ENCODE data around the gene DMC1. TPM values are rescaled to one million over a fixed set of nuclear protein-coding genes. Genes with fewer than 3 reads are reported as not detected.

Gene DMC1
- total RNA-seq, 2 donors from 2014 or later: 4.2 to 6.8 TPM

DNA sequence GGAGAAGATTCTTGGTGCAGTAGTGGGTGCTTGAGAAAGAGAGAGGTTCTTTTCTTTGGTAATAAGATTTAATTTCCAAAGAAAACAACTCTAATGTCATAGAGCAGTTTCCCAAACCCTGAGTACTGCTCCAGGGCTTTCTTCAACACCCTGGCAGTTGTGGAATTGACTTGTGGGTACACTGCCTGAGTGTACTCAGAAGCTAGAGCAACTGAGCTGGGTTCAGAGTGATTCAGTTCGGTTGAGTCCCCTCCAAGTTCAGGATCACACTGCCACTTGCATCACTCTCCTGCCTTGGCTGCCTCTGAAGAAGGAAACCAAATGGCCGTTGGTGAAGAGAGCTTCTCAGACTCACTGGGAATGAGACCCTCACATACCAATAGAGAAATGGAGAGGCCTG lies 5.3 kb downstream of the DMC1 start:
- Mint-ChIP-seq H3K9me3 (no peaks in the 10 kb centered on the region), H3K4me1 (peaks cover 10% of the 10 kb centered on the region), H3K36me3 (ENCODE audit: low read depth) (no peaks in the 10 kb centered on the region), H3K4me3 (no peak overlapping the region), H3K27ac (no peak overlapping the region), H3K27me3 (ENCODE audit: insufficient read depth) (no peaks in the 10 kb centered on the region)
- Histone ChIP-seq H3K4me3 (ENCODE audit: low read length) (no peak overlapping the region), H3K9ac (ENCODE audit: extremely low read depth, low read length, poor library complexity, severe bottlenecking) (no peak overlapping the region), H3K9me3 (ENCODE audit: control insufficient read depth, low read length) (no peaks in the 10 kb centered on the region), H3K27me3 (ENCODE audit: control insufficient read depth, insufficient read depth, low read length, poor library complexity, severe bottlenecking) (no peaks in the 10 kb centered on the region), H3K4me1 (ENCODE audit: control insufficient read depth, insufficient read depth, low read length) (no peaks in the 10 kb centered on the region), H3K27ac (ENCODE audit: low read depth, low read length) (no peak overlapping the region), H3K36me3 (ENCODE audit: control insufficient read depth, insufficient read depth, low read length) (no peaks in the 10 kb centered on the region)
- WGBS, 2 experiments (ENCODE audit: insufficient coverage in 1 of 2, insufficient read length in 1 of 2): 90 to 91% methylated on average over 1 to 2 of the region's 2 CpGs
- DNase-seq: no peak
- TF ChIP-seq, protein P1, sequence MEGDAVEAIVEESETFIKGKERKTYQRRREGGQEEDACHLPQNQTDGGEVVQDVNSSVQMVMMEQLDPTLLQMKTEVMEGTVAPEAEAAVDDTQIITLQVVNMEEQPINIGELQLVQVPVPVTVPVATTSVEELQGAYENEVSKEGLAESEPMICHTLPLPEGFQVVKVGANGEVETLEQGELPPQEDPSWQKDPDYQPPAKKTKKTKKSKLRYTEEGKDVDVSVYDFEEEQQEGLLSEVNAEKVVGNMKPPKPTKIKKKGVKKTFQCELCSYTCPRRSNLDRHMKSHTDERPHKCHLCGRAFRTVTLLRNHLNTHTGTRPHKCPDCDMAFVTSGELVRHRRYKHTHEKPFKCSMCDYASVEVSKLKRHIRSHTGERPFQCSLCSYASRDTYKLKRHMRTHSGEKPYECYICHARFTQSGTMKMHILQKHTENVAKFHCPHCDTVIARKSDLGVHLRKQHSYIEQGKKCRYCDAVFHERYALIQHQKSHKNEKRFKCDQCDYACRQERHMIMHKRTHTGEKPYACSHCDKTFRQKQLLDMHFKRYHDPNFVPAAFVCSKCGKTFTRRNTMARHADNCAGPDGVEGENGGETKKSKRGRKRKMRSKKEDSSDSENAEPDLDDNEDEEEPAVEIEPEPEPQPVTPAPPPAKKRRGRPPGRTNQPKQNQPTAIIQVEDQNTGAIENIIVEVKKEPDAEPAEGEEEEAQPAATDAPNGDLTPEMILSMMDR (conservative IDR thresholded peaks at IDR 0.05): no peak

- Mint-ChIP-seq H3K36me3 (ENCODE audit: low read depth) (no peaks in the 10 kb centered on the region), H3K4me1 (no peaks in the 10 kb centered on the region), H3K9me3 (no peaks in the 10 kb centered on the region), H3K27ac (no peak overlapping the region), H3K27me3 (ENCODE audit: insufficient read depth) (no peaks in the 10 kb centered on the region), H3K4me3 (no peak overlapping the region)
- no peak overlapping the region for H3K9ac ChIP-seq (ENCODE audit: extremely low read depth, low read length, poor library complexity, severe bottlenecking)
- no peaks in the 10 kb centered on the region for H3K27me3 ChIP-seq (ENCODE audit: control insufficient read depth, insufficient read depth, low read length, poor library complexity, severe bottlenecking)
- no peak for DNase-seq
- TF ChIP-seq, protein P1 (conservative IDR thresholded peaks at IDR 0.05): no peak
- no peak overlapping the region for H3K27ac ChIP-seq (ENCODE audit: low read depth, low read length)
- no peak overlapping the region for H3K4me3 ChIP-seq (ENCODE audit: low read length)
- H3K36me3 ChIP-seq (ENCODE audit: control insufficient read depth, insufficient read depth, low read length): no peaks in the 10 kb centered on the region
- WGBS, 2 experiments (ENCODE audit: insufficient coverage in 1 of 2, insufficient read length in 1 of 2): 77 to 83% methylated on average over 1 of the region's 3 CpGs
- no peaks in the 10 kb centered on the region for H3K9me3 ChIP-seq (ENCODE audit: control insufficient read depth, low read length)
- no peaks in the 10 kb centered on the region for H3K4me1 ChIP-seq (ENCODE audit: control insufficient read depth, insufficient read depth, low read length)
These were observed 15.7 kb downstream of the DMC1 start for GRCh38 chr22:38554281-38554680.

GRCh38 chr22:38549101-38549894 lies 20.7 kb downstream of the DMC1 start:
- Mint-ChIP-seq H3K27ac (no peak overlapping the region), H3K9me3 (peaks cover 2% of the 10 kb centered on the region), H3K36me3 (ENCODE audit: low read depth) (peaks cover 3% of the 10 kb centered on the region), H3K4me1 (peaks cover 3% of the 10 kb centered on the region), H3K4me3 (no peak overlapping the region), H3K27me3 (ENCODE audit: insufficient read depth) (no peaks in the 10 kb centered on the region)
- no peak overlapping the region for H3K4me3 ChIP-seq (ENCODE audit: low read length)
- no peaks in the 10 kb centered on the region for H3K4me1 ChIP-seq (ENCODE audit: control insufficient read depth, insufficient read depth, low read length)
- TF ChIP-seq, protein P1 (conservative IDR thresholded peaks at IDR 0.05): no peak
- DNase-seq: no peak
- H3K9me3 ChIP-seq (ENCODE audit: control insufficient read depth, low read length): peaks cover 3% of the 10 kb centered on the region
- WGBS, 2 experiments (ENCODE audit: insufficient coverage in 1 of 2, insufficient read length in 1 of 2): 89 to 93% methylated on average over 3 to 6 of the region's 7 CpGs
- H3K36me3 ChIP-seq (ENCODE audit: control insufficient read depth, insufficient read depth, low read length): no peaks in the 10 kb centered on the region
- H3K27me3 ChIP-seq (ENCODE audit: control insufficient read depth, insufficient read depth, low read length, poor library complexity, severe bottlenecking): no peaks in the 10 kb centered on the region
- no peak overlapping the region for H3K27ac ChIP-seq (ENCODE audit: low read depth, low read length)
- no peak overlapping the region for H3K9ac ChIP-seq (ENCODE audit: extremely low read depth, low read length, poor library complexity, severe bottlenecking)
